Pancreas (tissue), 10 donors: ENCODE data around the gene ALKBH8. TPM values are rescaled to one million over a fixed set of nuclear protein-coding genes. Genes with fewer than 3 reads are reported as not detected.
"Not testable (repeated sequence)": the region's sequence is repeated elsewhere in the genome, so short reads cannot be mapped to it uniquely, and the experiment has no call there.

Source experiments
- ATAC-seq, 4 donors: fragments of 200-7000 bp; cut with Tn5 transposase; one replicate each; pipeline versions ENCODE4 v1.8.0 to v1.9.1; 2020; ENCODE audit warnings: mild to moderate bottlenecking in 4 of 4, moderate library complexity in 4 of 4
- DNase-seq, 6 donors: peaks; one replicate each; pipeline ENCODE4 v3.0.0-alpha.2; 2020
- FAIRE-seq: peaks from 2 replicates; lab custom pipeline; 2012; peaks lifted over from hg19 to GRCh38; lab: Jason Lieb, UNC
- H3K27ac ChIP-seq, 4 donors: fragments of 200-600 bp; sonication (generic); 1 replicate in 3 of 4; 2 replicates in 1 of 4; pipeline versions ENCODE4 v1.5.0 to v1.8.0; 2020
- H3K27me3 ChIP-seq, 4 donors: fragments of 200-600 bp; one replicate each; pipeline ENCODE4 v1.8.0; 2021
- H3K36me3 ChIP-seq, 3 donors: fragments of 200-600 bp; sonication (generic) in 1 of 3; one replicate each; pipeline versions ENCODE4 v1.5.0 to v1.8.0; 2020 to 2021
- H3K4me1 ChIP-seq, 3 donors: fragments of 200-600 bp; one replicate each; pipeline ENCODE4 v1.8.0; 2021
- H3K4me3 ChIP-seq, 4 donors: fragments of 200-600 bp; sonication (generic) in 2 of 4; one replicate each; pipeline versions ENCODE4 v1.5.0 to v1.8.0; 2020 to 2021
- H3K9me3 ChIP-seq, 4 donors: fragments of 200-600 bp; one replicate each; pipeline ENCODE4 v1.8.0; 2021
- CTCF ChIP-seq, 4 donors: fragments of 200-600 bp; sonication (generic) in 3 of 4; IDR thresholded peaks; one replicate each; pipeline versions ENCODE4 v1.5.0 to v1.8.0; 2021; ENCODE audit warnings: antibody characterized with exemption in 4 of 4
- WGBS, 2 donors: extraction: QIAGEN DNeasy Blood & Tissue Kit; methylation state at CpG; one replicate each; pipeline ENCODE4 v1.1.7; 2013; 5-methylcytosine and 5-hydroxymethylcytosine counted together
- intact Hi-C, 3 donors: fragments of 100-400 bp; cut with DNase I; formaldehyde crosslinking; loops; one replicate each; pipeline versions ENCODE4 v1.11.1 to v1.14.2; 2022
- polyA plus RNA-seq, 2 donors: library from polyadenylated mRNA; stranded (reverse); fragments of 200-250 nt; gene quantifications; one replicate each; pipeline ENCODE4 v1.2.3, GENCODE V29; 2013
- total RNA-seq, 6 donors: library from RNA; stranded (reverse); fragmentation: NEBNext Ultra II Directional in 4 of 6; extraction: Animal tissue kit (Norgen Biotek cat#: 25700) in 4 of 6; gene quantifications; one replicate each; pipeline versions ENCODE4 v1.2.1 to v1.2.4, GENCODE V29; 2021 to 2023
- donor health status: healthy with polysubstance abuse.
- donor health status: DM: no; HTN: no; CAD: no; lungs with moderate emphysema.
- donor health status: DM: no; HTN: no; CAD: no.
- donor health status: control.
- donor health status: control.
- donor health status: Bipolar disorder and iron deficiency.
- donor health status: DM: yes; HTN: yes; CAD: no.
- donor health status: DM: no; HTN: no; CAD: no.
- donor health status: DM: no; HTN: no; CAD: no.
- donor health status: DM: yes; HTN: yes; CAD: no.

Gene ALKBH8
- total and polyA plus RNA-seq, 8 donors = 2.2 to 3.9 (median 3.0) TPM

- FAIRE-seq = no peak
- Histone ChIP-seq H3K9me3 (no peaks in the 10 kb centered on the region), H3K27me3 (no peaks in the 10 kb centered on the region), H3K27ac (no peak overlapping the region), H3K4me3 (no peak overlapping the region), H3K36me3 (peaks cover 0 to 7% (median 0%) of the 10 kb centered on the region in 3 donors), H3K4me1 (no peaks in the 10 kb centered on the region)
- WGBS, 2 donors = 92 to 93% methylated on average over 2 of the region's 2 CpGs
- DNase-seq = no peak
- no peak for ATAC-seq
- TF ChIP-seq CTCF (IDR thresholded peaks at IDR 0.05) = no peak
- intact Hi-C loops = no loop called here
Measured at GRCh38 chr11:107508858-107509244, 56.7 kb downstream of the ALKBH8 start.

GRCh38 chr11:107508201-107508857 lies 57.2 kb downstream of the ALKBH8 start:
- Histone ChIP-seq H3K4me3 (no peak overlapping the region), H3K4me1 (no peaks in the 10 kb centered on the region), H3K27me3 (no peaks in the 10 kb centered on the region), H3K27ac (no peak overlapping the region), H3K36me3 (peaks cover 0 to 7% (median 0%) of the 10 kb centered on the region in 3 donors), H3K9me3 (no peaks in the 10 kb centered on the region)
- no peak for TF ChIP-seq CTCF (IDR thresholded peaks at IDR 0.05)
- DNase-seq (no peak), ATAC-seq (no peak), FAIRE-seq (no peak)
- 98 to 99% methylated on average over 6 of the region's 6 CpGs for WGBS, 2 donors
- intact Hi-C loops = no loop called here

GRCh38 chr11:107505647-107506225 lies 59.8 kb downstream of the ALKBH8 start:
- FAIRE-seq = no peak
- no peak for TF ChIP-seq CTCF (IDR thresholded peaks at IDR 0.05)
- H3K9me3 ChIP-seq = no peaks in the 10 kb centered on the region
- H3K27me3 ChIP-seq = no peaks in the 10 kb centered on the region
- H3K4me1 ChIP-seq = no peaks in the 10 kb centered on the region
- no peak for DNase-seq
- ATAC-seq = no peak
- intact Hi-C loops = no loop called here
- H3K4me3 ChIP-seq = no peak overlapping the region
- no peak overlapping the region for H3K27ac ChIP-seq
- H3K36me3 ChIP-seq = peaks cover 0 to 12% (median 4%) of the 10 kb centered on the region in 3 donors

GRCh38 chr11:107504981-107505380 lies 60.6 kb downstream of the ALKBH8 start:
- ATAC-seq (no peak), FAIRE-seq (no peak), DNase-seq (no peak)
- no peak overlapping the region for H3K4me3 ChIP-seq
- H3K27ac ChIP-seq = no peak overlapping the region
- no peak for TF ChIP-seq CTCF (IDR thresholded peaks at IDR 0.05)
- peaks cover 0 to 12% (median 4%) of the 10 kb centered on the region in 3 donors for H3K36me3 ChIP-seq
- 96 to 99% methylated on average over 5 of the region's 5 CpGs for WGBS, 2 donors
- intact Hi-C loops = no loop called here
- H3K27me3 ChIP-seq = no peaks in the 10 kb centered on the region
- no peaks in the 10 kb centered on the region for H3K9me3 ChIP-seq
- no peaks in the 10 kb centered on the region for H3K4me1 ChIP-seq

GRCh38 chr11:107501713-107502112 lies 63.8 kb downstream of the ALKBH8 start:
- no peak for FAIRE-seq
- intact Hi-C loops = no loop called here
- H3K36me3 ChIP-seq = peaks cover 0 to 12% (median 4%) of the 10 kb centered on the region in 3 donors

GRCh38 chr11:107497371-107497770 lies 68.2 kb downstream of the ALKBH8 start:
- H3K36me3 ChIP-seq, H3K9me3 ChIP-seq, H3K27ac ChIP-seq, DNase-seq, FAIRE-seq, H3K27me3 ChIP-seq, intact Hi-C loops, H3K4me3 ChIP-seq, H3K4me1 ChIP-seq, ATAC-seq: not testable (repeated sequence)
- 86 to 92% methylated on average over 7 of the region's 7 CpGs for WGBS, 2 donors

More at GRCh38 chr11:107501713-107502112, 63.8 kb downstream of the ALKBH8 start:
- Histone ChIP-seq H3K9me3 (no peaks in the 10 kb centered on the region), H3K27ac (no peak overlapping the region), H3K4me3 (no peak overlapping the region), H3K27me3 (no peaks in the 10 kb centered on the region), H3K4me1 (no peaks in the 10 kb centered on the region)
- no peak for DNase-seq
- WGBS, 2 donors = 94 to 100% methylated on average over 1 of the region's 1 CpG
- no peak for TF ChIP-seq CTCF (IDR thresholded peaks at IDR 0.05)
- ATAC-seq = no peak
